Measurements from ENCODE around the gene TMEM51.

TMEM51 gene

DNA sequence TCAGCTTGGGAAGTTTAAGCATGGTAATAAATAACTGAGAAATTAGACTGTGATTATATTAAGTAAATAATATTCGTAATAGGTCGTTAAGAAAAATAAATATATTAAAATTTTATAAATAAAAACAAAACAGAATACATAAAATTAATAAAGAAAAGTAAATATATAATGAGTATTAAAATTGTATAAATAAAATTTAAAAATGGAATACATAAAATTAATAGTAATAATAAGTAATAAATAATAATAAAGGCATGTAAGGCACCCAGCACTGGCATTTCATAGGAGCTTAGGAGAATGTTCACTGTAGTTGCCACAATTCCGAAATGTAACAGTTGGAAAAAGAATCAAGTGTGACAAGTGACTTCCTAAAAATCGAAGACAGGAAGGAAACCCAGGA is 47.7 kb downstream of the TMEM51 start:
- DNase-seq, result no peak

DNA sequence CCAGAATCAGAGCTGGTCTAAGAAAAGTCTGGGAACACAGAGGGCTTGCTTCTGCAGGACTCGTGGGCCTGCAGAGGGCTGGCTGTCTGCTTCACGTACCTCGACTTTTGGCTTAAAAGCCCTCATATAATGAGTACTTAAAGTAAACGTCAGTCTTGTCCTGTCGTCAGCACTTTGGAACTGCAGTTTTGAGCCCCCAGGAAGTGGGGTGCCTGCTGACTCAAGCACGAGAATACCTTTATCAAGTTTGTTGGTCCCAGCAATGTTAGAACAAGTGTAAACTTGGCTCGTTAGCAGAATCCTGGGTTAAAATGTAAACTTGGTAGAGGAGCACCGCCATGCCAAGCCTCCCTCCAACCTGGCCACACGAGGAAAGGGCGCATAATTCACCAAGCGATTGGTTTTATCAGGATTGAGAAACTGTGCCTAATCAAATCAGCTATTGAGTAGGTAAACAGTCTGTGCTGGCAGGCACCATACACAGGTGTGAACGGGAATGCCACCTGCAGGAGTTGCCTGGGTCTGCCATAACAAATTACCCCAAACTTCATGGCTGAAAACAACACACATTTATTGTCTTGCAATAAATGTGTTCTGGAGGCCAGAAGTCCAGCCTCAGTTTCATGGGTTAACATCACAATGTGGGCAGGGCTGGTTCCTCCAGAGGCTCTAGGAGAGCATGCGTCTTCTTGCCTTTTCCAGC is 48.5 kb downstream of the TMEM51 start:
- no peak for DNase-seq

DNA sequence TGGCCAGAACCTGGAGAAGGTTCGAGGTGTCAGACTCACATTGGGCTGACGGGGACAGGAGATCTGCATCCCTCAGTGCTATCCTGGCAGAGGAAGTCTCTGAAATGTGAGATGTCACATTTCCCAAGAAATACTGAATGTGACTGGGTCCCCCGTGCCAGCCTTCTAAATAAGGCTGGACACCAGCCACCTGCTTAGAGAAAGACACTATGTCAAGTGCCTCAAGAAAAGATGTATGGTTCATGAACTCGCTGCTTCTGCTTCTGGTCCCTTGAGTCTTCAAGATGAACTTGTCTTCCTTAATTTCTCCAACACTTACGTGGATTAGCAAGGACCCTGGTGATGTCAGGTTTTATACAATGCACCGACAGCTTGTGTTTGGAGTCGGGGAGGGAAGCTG is 51.4 kb downstream of the TMEM51 start:
- DNase-seq, result no peak

DNA sequence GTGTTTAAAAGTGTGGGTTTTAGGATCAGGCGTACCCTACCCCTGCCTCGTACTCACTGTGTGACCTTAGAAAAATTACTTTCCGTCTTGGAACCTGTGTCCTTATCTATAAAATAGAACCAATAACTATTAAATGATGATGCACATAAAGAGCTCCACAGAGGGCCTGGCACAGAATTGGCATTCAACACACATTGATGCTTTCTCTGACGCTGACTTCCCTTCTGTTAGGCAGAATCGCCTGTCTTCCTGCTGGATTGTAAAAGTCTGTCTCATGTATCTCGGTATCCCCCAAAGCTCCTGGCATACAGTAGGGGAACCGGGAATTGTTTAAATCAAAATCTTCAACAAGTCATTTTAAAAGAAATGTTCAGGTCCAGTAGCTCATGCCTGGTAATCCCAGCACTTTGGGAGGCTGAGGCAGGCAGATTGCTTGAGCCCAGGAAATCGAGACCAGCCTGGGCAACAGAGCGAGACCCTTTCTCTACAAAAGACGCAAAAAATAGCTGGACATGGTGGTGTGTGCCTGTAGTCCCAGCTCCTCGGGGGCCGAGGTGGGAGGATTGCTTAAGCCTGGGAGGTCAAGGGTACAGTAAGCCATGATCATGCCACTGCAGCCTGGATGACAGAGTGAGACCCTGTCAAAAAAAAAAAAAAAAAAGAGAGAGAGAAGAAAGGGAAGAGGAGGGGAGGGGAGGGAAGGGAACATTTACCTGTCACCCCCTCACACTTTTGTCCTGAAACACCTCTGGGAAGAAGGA is 52.2 kb downstream of the TMEM51 start:
- no peak for DNase-seq

DNA sequence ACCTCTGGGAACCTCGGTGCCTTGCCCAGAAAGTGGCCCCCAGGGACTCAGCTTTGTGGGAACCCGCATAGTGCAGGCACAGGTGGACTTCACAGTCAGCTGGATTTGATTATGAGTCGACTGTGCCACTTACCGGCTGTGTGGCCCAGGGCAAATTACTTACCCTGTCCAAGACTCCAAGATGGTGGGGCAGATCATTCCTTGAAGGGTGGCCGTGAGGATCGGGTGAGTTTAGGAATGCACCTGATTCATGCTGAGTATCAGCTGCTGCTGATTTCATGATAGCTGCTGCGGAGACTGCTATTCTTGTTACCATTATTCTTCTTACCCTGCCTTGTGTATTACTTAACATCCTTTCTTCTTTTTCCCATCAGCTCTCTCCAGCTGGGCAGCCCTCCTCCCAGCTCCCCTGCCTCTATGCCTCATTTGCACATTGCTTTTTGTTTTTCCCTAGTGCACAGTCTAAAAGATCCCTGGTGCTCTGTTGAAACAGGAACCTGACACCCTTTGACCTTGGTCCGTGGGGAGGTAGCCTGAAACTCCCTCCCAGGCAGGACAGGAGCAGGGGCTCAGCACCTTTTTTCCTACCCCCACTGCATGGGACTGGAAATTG is 53.0 kb downstream of the TMEM51 start:
- peak in 1 of 2 donors; percentile 25 for DNase-seq

DNA sequence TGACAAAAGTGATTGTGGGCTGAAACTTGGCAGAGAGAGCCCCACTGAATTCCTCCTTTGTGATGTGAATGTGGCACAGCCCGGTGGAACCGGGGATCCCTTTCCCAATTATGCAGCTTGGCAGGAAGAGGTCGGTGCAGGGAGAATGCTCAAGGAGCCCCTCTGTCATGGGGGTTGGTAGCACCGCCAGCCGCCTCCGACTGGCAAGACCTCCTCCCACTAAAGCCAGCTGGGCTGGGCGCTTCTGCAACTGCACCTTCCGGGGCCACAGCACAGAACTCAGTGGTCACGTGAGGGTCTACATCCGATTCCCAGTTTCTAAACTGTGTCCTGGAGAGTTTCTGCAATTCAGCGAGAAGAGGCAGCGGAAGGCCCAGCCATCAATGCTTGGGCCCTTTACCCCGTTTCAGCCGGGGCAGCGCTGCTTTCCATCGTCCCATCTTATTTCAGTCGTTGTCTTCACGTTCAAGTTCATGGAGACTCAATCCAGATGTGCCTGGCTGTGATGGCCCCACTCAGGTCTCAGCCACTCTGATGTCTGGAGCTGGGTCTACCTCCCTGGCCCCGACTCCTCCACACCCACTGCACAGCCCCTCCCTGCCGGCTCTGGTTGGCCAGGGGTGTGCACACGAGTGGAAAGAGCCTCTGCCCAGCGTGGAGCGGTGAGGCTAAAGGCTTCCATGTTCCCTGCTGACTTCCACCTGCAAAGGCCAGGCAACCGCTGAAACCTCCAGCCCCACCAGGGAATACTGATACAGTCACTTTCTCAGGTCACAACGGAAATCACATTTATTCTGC is 53.7 kb downstream of the TMEM51 start:
- peak; percentile 25 to 51 for DNase-seq

DNA sequence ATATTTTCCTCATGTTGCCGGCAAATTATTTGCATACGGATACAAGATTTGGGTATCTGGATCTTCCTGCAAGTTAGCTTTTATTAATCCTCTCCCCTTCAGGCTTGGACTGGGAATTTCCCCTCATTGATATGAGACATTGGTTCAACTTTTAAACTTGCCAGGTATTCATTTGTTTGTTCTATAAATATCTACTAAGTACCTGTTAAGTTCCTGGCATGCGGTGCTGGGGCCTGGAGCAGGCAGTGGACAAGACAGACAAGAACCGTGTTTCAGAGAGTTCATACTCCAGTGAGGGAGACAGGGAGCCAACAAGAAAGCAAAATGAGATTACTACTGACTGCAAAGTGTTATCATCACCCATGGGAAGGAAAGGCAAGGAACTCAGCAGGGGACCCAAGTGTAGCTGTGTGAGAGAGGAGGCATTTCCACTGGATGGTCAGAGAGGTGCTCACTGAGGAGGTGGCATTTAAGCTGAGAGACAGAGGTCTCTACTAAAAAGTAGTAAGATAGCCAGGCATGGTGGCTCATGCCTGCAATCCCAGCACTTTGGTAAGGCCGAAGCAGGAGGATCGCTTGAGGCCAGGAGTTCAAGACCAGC is 54.4 kb downstream of the TMEM51 start:
- no peak for DNase-seq

DNA sequence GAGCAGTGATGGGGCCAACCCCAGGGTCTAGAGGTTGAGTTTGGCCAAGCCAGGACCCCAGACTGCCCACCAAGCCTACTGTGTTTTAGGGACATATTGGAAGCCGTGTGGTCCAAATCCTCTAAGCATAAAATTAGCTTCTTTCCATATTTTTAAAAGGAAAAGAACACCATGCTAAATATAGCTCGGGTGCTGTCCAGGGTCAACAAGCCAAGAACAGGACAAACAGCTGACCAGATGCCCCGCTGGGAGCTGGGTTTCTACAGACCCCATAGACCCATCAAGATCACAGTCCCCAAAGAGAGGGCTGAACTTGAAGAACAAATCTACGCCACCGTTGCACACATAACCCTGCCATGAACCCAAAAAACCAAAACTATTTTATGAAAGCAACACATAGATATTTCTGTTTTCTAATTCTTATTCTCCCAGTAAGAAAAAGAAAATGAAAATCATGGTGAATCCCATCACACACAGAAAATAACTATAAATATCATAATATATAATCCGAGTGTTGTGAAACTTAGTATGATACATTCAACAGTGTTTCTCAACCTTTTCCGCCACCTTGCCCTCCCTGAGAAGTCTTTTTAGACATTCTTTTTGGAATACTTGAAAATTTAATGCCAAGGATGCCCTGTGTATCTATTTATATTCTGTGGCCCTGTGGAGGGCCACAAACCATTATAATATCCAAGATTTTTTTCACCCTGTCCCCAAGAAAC is 57.3 kb downstream of the TMEM51 start:
- no peak for DNase-seq

DNA sequence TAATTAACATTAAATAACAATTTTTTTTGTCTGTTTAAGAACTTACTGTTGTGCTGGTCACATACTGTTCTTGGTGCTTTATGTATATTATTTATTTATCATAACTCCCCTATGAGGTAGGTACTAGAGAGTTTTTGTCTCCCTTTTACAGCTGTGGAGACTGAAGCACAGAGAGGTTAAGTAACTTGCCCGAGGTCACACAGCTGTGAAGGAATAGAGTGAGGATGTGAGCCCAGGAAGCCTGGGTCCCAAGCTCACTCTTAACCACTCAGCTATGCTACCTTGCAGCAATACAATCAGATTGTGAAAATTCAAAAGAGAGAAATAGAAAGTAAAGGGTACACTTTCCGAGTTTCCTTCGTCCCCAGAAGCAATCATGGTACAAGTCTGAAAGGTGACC is 57.9 kb downstream of the TMEM51 start:
- no peak for DNase-seq

DNA sequence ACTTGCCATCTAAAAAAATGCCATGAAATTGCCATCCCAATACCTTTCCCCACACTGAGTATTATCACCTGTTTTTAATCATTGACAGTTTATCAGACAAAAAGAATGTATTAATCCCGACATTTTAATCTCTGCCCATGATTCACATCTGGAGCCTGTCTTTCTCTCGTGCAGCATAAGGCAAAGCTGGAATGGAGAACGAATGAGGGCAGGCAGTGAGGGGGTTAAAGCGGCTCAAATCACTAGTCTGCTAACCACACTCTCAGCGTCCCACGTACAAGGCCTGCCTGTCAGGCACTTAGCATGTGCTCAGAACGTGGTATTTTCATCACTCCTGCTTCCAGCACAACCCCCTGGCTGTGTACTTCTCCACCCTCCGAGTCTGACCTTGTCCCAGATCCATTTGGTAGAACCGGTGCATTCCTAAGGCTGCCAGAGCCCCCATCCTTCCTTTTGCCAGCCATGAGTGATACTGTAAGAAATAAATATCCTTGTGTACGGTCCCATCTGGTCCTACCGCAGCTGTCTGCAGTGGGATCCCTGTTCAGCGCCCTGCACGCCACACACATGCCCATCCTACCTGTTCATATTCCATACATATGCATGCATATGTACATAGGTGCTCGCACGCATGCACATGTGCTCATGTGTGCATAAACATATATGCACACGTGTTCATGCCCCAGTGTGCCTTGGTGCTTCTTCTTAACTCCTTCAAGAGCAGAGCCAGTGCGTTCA is 58.8 kb downstream of the TMEM51 start:
- DNase-seq, result no peak

DNA sequence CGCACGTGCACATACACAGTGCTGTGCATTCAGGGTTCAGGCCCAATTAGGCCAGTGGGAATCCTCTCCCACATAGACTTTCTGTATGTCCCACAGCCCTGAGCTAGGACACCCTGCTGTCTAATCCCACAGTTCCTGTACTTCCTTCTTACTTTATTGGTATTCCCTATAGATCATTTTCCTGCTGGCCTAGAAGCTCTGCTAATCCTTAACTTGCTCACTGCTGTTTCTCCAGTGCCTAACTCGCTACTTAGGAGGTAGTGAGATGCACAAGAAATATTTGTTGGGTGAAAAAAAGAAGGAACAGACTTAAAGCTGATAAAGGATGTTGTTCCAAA is 59.4 kb downstream of the TMEM51 start:
- DNase-seq, result no peak

DNA sequence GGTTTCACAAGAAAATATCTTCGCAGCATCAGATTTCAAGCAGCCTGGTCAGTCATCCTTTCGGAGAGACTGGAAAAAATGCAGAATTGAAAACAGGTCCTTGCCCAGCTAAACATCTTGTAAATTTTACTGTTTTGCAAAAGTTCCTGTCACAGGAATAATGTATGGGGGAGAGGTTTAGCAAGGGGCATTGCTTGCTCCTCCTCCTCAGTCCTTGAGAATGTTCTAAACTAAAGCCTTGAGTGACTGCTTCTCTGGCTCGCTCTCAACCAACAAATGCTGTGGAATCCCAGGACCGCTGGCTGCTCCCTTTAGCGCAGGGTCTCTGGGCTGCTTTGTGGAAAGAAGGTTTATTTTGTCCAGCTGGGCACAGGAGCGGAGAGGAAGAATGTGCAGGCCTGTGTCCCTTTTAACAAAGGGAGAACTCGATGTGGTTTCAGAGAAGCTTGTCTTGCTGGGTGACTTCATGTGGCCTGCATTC is 59.8 kb downstream of the TMEM51 start:
- DNase-seq, result no peak

DNA sequence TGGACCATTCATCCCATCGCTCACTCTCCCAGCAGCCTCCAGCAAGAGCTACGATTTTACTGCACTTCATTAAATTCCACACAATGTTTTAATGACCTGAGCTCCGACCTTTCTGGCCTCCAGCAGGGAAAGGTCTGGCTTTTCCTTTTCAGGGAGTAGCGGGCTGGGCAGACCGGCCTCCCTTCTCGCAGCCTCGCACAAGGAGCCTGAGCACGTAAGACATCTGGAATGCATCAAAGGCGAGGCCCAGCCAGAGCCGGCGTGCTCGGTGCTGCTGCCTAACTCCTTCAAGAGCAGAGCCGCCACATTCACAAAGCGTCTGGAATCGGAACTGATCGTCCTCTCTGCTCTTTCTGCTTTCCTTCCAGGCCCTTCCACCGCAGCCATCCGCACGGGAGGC is 61.0 kb downstream of the TMEM51 start:
- DNase-seq, result no peak

DNA sequence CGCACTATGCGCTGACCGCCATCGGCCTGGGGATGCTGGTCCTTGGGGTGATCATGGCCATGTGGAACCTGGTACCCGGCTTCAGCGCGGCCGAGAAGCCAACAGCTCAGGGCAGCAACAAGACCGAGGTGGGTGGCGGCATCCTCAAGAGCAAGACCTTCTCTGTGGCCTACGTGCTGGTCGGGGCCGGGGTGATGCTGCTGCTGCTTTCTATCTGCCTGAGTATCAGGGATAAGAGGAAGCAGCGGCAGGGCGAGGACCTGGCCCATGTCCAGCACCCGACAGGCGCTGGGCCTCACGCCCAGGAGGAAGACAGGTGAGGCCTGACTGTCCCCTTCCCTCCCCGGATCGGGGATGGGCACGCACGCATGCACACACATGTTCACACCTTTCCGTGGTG is 61.6 kb downstream of the TMEM51 start:
- DNase-seq, result no peak

DNA sequence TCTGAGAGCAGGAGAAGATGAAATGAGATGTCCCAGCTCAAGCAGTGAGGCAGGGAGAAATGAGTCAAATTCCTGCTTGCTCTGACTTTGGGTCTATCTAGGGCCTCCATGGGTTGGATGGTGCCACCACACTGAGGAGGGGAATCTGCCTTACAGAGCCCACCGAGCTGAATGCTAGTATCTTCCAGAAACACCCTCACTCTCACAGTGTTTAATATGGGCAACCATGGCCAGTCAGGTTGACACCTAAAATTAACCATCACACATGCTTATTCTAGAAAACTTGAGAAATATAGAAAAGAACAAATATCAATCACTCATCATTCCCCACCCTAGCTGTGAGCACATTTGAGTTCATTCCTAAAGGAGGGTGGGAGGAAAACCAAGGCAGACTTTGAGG is 64.1 kb downstream of the TMEM51 start:
- no peak for DNase-seq

DNA sequence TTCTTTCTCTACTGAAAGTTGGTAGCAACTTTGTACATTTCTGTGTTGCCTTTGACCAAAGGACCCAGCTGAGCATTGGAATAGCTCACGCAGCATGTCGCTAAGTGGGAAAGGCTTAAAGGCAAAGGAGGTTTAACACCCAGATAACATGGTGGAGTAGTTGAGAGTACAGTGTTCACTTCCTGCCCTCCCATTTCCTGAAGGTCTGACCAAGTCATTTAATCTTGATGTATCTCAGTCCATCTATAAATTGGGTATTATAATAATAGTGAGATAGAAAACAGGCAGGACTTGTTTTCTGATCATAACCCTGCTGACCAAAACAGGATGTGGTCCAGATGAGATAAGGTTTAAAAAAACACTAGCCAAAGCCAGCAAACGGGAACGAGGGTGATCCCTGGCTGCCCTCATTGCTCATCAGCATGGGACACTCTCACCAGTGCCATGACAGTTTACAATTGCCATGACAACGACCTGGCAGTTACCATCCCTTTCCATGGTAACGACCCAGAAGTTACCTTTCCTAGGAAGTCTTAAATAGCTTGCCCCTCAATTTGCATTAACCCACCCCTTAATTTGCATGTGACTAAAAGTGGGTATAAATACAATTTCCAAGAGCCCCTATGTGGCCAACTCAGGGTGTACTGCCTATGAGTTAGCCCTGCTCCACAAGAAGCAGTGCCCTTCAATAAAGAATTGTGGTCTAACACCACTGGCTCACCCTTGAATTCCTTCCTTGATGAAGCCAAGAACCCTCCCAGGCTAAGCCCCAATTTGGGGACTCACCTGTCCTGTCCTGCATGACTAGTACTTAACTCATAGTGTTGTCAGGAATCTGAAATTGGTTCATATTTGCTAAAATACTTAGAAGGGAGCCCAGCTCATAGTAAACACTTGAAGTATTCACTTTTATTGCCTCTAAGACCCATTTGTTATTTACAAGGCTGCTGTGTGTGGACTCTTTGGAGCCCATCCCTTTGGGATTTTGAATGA is 65.0 kb downstream of the TMEM51 start:
- no peak for DNase-seq

DNA sequence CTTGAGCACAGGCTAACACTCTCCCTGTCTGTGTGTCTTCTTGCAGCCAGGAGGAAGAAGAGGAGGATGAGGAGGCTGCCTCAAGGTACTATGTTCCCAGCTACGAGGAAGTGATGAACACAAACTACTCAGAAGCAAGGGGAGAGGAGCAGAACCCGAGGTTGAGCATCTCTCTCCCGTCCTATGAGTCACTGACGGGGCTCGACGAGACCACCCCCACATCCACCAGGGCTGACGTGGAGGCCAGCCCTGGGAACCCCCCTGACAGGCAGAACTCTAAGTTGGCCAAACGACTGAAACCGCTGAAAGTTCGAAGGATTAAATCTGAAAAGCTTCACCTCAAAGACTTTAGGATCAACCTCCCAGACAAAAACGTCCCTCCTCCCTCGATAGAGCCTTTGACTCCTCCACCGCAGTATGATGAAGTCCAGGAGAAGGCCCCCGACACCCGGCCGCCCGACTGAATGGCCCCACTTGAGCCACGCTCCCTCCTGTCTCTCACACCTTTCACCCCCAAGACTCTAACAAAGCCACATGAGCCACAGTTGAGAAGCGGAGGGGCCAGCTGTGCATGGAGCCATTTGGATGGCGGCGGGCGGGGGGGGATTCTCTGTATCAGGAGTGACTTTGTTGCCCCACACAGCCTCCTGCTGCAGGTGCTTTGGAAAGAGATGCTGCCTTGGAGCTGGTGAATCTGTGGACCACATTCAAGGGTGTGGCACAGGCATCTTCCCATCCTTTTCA is 65.9 kb downstream of the TMEM51 start:
- DNase-seq, result no peak

DNA sequence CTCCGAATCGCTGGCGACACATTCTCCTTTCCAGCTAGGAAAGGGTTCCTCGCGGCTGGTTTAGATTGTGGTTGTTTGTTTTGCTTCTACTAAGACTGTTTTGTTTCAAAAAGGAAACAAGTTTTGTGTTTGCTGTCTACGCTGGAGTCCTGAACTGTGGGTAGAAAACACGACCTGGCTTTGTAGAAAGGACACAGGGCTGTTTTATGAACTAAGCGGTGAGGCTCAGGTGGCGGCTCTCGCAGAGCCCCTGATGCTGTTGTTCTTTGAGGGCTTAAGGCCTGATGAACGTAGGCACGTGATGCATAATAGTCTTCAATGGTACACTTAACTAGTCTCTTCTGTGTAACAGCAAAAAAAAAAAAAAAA is 66.5 kb downstream of the TMEM51 start:
- no peak for DNase-seq

DNA sequence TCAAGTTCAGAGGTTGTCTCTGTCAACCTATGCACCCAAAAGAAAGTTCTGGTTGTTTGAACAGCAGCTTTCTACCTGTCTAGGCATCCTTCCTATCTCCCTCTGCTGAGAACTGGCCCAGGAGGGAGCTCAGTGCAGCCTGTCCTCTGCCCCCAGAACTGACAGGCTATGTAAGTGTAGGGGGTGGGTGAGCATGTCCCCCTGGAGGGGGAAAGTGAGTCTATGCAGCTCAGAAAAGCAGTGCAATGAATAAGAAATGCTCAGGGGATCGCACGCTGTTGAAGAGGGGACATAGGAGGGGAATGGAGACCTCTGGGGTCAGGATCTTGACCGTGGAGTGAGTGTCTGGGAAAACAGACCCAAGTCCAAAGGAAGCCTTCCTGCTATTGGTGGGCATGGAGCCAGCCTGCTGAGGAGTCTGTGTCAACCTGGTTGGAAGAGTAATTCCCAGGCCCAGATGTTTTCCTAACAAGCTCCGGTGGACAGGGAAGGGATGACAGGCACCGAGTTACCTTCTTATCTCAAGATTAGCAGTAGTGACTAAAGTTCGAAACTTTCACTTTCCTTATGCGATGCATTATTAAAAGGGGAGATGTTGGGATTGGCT is 67.4 kb downstream of the TMEM51 start:
- no peak for DNase-seq

Measured in hippocampal formation (tissue), 2 donors.